ENCODE measurements around the gene MAP6D1. TPM values are rescaled to one million over a fixed set of nuclear protein-coding genes. Genes with fewer than 3 reads are reported as not detected.

MAP6D1 gene
- polyA plus RNA-seq, 5 donors, result 0.47 to 4.1 (median 0.90) TPM

- DNase-seq, result no peak
Observed at GRCh38 chr3:183824761-183825455, 469 bp downstream of the MAP6D1 start.

- no peak for DNase-seq
Observed at GRCh38 chr3:183823963-183824362, 1.4 kb downstream of the MAP6D1 start.

- DNase-seq, result no peak
Observed at GRCh38 chr3:183822631-183823030, 2.7 kb downstream of the MAP6D1 start.

GRCh38 chr3:183819831-183820230 lies 5.5 kb downstream of the MAP6D1 start:
- DNase-seq, result no peak

- DNase-seq, result no peak
Observed at GRCh38 chr3:183818706-183819624, 6.4 kb downstream of the MAP6D1 start.

- DNase-seq, result no peak
Observed at GRCh38 chr3:183818041-183818620, 7.2 kb downstream of the MAP6D1 start.

- DNase-seq, result no peak
Observed at GRCh38 chr3:183817639-183818038, 7.7 kb downstream of the MAP6D1 start.

GRCh38 chr3:183816681-183817510 lies 8.5 kb downstream of the MAP6D1 start:
- no peak for DNase-seq

- no peak for DNase-seq
Observed at GRCh38 chr3:183815951-183816475, 9.4 kb downstream of the MAP6D1 start.

GRCh38 chr3:183815563-183815940 lies 9.8 kb downstream of the MAP6D1 start:
- DNase-seq, result no peak

- DNase-seq, result no peak
Observed at GRCh38 chr3:183814240-183814639, 11.1 kb downstream of the MAP6D1 start.

- no peak for DNase-seq
Observed at GRCh38 chr3:183812761-183813445, 12.5 kb downstream of the MAP6D1 start.

GRCh38 chr3:183811638-183812037 lies 13.7 kb downstream of the MAP6D1 start:
- DNase-seq, result no peak

- no peak for DNase-seq
Observed at GRCh38 chr3:183810643-183811594, 14.5 kb downstream of the MAP6D1 start.

- no peak for DNase-seq
Observed at GRCh38 chr3:183809270-183809669, 16.1 kb downstream of the MAP6D1 start.

- DNase-seq, result no peak
Observed at GRCh38 chr3:183808355-183808754, 17.0 kb downstream of the MAP6D1 start.

- DNase-seq, result no peak
Observed at GRCh38 chr3:183807881-183808280, 17.5 kb downstream of the MAP6D1 start.

GRCh38 chr3:183807209-183807728 lies 18.1 kb downstream of the MAP6D1 start:
- no peak for DNase-seq

- DNase-seq, result no peak
Observed at GRCh38 chr3:183802989-183803388, 22.4 kb downstream of the MAP6D1 start.

Data from right lung (tissue), 5 donors.